ENCODE measurements around the gene COL6A1.

Gene COL6A1

GRCh38 chr21:46006547-46007491 is 25.2 kb downstream of the COL6A1 start:
- Histone ChIP-seq H3K27me3 (ENCODE audit: insufficient read depth, low read depth, severe bottlenecking) (no peaks in the 10 kb centered on the region), H3K36me3 (no peaks in the 10 kb centered on the region), H3K27ac (no peak overlapping the region), H3K9me3 (ENCODE audit: severe bottlenecking) (peaks cover 13% of the 10 kb centered on the region), H3K4me3 (ENCODE audit: low read depth, low read length) (no peak overlapping the region)
- no peak for DNase-seq
- TF ChIP-seq, protein P1, sequence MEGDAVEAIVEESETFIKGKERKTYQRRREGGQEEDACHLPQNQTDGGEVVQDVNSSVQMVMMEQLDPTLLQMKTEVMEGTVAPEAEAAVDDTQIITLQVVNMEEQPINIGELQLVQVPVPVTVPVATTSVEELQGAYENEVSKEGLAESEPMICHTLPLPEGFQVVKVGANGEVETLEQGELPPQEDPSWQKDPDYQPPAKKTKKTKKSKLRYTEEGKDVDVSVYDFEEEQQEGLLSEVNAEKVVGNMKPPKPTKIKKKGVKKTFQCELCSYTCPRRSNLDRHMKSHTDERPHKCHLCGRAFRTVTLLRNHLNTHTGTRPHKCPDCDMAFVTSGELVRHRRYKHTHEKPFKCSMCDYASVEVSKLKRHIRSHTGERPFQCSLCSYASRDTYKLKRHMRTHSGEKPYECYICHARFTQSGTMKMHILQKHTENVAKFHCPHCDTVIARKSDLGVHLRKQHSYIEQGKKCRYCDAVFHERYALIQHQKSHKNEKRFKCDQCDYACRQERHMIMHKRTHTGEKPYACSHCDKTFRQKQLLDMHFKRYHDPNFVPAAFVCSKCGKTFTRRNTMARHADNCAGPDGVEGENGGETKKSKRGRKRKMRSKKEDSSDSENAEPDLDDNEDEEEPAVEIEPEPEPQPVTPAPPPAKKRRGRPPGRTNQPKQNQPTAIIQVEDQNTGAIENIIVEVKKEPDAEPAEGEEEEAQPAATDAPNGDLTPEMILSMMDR (IDR thresholded peaks at IDR 0.05; ENCODE audit: low read depth, low read length), result no peak

GRCh38 chr21:46007492-46007868 is 25.9 kb downstream of the COL6A1 start:
- no peak for DNase-seq
- H3K4me3 ChIP-seq (ENCODE audit: low read depth, low read length), result no peak overlapping the region
- H3K27ac ChIP-seq, result no peak overlapping the region
- H3K27me3 ChIP-seq (ENCODE audit: insufficient read depth, low read depth, severe bottlenecking), result no peaks in the 10 kb centered on the region
- H3K36me3 ChIP-seq, result no peaks in the 10 kb centered on the region
- H3K9me3 ChIP-seq (ENCODE audit: severe bottlenecking), result peaks cover 13% of the 10 kb centered on the region
- TF ChIP-seq, protein P1 (IDR thresholded peaks at IDR 0.05; ENCODE audit: low read depth, low read length), result no peak

- Histone ChIP-seq H3K9me3 (ENCODE audit: severe bottlenecking) (peaks cover 13% of the 10 kb centered on the region), H3K4me3 (ENCODE audit: low read depth, low read length) (no peak overlapping the region), H3K27me3 (ENCODE audit: insufficient read depth, low read depth, severe bottlenecking) (no peaks in the 10 kb centered on the region), H3K36me3 (no peaks in the 10 kb centered on the region), H3K27ac (no peak overlapping the region)
- DNase-seq, result no peak
- TF ChIP-seq, protein P1 (IDR thresholded peaks at IDR 0.05; ENCODE audit: low read depth, low read length), result no peak
Observed at GRCh38 chr21:46008893-46009621, 27.5 kb downstream of the COL6A1 start.

DNA sequence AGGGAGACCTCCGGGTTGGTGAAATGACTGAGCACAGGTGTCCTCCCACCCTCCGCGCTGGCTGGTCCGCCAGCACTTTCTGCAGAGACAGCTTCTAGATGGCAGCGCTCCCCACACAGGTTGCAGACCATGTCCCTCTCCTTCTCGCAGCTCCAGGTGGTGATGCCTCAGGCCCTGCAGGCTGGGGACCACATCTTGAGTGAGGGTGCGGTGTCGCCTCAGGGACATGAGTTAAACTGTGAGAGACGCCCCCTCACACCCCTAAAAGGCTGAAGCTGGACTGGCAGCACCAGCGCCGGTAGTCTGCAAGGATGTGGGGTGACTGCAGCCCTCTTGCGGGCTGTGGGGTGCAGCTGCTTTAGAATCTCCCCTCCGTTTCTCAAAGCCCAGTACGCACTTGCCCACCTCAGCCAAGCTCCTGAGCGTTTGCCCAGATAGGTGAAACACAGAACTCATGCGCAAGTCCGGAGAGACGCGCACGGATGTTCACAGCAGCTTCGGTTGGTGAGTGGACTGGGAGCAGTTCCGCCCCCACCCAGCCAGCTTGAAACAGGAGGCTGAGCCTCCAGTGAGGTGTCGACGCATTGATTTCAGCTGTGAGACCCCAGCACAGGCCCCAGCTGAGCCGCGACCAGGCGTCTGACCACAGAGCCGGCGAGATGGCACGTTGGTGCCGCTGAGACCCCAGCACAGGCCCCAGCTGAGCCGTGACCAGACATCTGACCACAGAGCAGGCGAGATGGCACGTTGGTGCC is 28.6 kb downstream of the COL6A1 start:
- Histone ChIP-seq H3K9me3 (ENCODE audit: severe bottlenecking) (peaks cover 13% of the 10 kb centered on the region), H3K27ac (no peak overlapping the region), H3K4me3 (ENCODE audit: low read depth, low read length) (no peak overlapping the region), H3K27me3 (ENCODE audit: insufficient read depth, low read depth, severe bottlenecking) (no peaks in the 10 kb centered on the region), H3K36me3 (no peaks in the 10 kb centered on the region)
- DNase-seq, result no peak
- TF ChIP-seq, protein P1 (IDR thresholded peaks at IDR 0.05; ENCODE audit: low read depth, low read length), result no peak

DNA sequence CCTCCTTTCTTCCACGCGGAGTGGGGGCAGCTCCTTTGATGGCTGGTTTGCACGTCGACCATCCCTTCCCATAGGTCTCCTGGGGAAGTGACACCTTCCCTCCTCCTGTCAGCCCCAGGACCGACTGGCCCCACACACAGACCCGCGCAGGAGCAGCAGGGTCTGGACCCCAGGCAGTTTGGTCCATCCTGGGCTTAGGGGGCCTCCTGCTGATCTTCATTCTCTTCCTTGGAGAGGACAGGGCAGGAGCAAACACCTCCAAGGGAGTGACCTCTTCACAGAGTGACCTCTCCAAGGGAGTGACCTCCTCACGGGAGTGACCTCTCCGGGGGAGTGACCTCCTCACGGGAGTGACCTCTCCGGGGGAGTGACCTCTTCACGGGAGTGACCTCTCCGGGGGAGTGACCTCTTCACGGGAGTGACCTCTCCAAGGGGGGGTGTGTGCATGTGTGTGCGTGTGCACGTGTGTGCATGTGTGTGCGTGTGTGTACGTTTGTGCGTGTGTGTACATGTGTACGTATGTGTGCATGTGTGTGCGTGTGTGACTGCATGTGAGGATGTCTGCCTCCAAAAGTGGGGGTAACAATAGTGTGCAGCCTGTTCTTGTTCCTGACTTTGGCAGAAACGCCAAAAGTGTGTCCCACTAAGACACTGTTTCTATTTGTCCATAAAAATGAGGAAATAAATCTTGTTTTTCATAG is 29.8 kb downstream of the COL6A1 start:
- no peak for DNase-seq
- H3K36me3 ChIP-seq, result no peaks in the 10 kb centered on the region
- TF ChIP-seq, protein P1 (IDR thresholded peaks at IDR 0.05; ENCODE audit: low read depth, low read length), result no peak
- H3K9me3 ChIP-seq (ENCODE audit: severe bottlenecking), result peaks cover 12% of the 10 kb centered on the region
- H3K4me3 ChIP-seq (ENCODE audit: low read depth, low read length), result no peak overlapping the region
- no peaks in the 10 kb centered on the region for H3K27me3 ChIP-seq (ENCODE audit: insufficient read depth, low read depth, severe bottlenecking)
- no peak overlapping the region for H3K27ac ChIP-seq

All from WERI-Rb-1 (cell line).